ENCODE results near the gene FSTL4. TPM values are rescaled to one million over a fixed set of nuclear protein-coding genes. Genes with fewer than 3 reads are reported as not detected.

FSTL4 gene
- total and polyA plus RNA-seq, 2 of the 13 experiments (the other 11 are each of a cell fraction or from before 2014, with no cell fraction given): 2.1 to 3.0 TPM

DNA sequence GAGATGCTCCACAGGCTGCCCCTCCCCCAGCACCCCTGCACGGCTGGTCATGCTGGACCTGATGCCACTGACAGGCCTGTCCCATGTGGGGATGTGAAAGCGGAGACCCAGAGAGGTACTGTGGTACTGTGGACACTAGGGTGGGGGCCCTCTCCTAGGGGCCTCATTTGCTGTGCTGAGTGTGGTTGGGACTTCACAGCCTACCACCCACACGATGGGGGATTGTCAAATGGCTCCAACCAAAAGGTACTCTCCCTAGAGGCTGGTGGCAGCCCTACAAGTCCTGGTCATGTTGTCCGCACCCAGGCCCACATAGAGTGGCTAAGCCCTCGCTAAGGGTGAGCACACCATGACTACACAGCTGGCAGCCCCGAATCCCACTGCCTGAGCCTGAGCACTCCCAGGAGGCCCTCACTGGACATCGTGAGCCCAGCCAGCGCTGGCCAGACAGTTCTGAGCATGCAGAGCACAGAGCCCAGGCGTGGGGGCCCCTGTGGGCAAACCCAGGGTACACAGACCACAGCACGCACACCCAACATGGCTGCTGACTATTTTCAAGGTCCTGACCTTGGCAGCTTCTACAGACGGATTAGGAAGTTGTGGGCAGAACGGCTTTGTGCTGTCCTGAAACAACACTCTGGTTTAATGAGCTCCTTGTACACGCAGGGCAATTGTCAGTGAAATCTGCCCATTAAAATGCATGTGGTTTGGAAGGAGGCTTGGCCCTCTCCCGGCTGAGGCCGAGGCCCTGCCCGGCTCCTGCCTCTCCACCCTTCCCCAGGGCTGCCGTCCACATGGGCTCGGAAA lies 346.4 kb downstream of the FSTL4 start (continued):
- TF ChIP-seq, protein P1, sequence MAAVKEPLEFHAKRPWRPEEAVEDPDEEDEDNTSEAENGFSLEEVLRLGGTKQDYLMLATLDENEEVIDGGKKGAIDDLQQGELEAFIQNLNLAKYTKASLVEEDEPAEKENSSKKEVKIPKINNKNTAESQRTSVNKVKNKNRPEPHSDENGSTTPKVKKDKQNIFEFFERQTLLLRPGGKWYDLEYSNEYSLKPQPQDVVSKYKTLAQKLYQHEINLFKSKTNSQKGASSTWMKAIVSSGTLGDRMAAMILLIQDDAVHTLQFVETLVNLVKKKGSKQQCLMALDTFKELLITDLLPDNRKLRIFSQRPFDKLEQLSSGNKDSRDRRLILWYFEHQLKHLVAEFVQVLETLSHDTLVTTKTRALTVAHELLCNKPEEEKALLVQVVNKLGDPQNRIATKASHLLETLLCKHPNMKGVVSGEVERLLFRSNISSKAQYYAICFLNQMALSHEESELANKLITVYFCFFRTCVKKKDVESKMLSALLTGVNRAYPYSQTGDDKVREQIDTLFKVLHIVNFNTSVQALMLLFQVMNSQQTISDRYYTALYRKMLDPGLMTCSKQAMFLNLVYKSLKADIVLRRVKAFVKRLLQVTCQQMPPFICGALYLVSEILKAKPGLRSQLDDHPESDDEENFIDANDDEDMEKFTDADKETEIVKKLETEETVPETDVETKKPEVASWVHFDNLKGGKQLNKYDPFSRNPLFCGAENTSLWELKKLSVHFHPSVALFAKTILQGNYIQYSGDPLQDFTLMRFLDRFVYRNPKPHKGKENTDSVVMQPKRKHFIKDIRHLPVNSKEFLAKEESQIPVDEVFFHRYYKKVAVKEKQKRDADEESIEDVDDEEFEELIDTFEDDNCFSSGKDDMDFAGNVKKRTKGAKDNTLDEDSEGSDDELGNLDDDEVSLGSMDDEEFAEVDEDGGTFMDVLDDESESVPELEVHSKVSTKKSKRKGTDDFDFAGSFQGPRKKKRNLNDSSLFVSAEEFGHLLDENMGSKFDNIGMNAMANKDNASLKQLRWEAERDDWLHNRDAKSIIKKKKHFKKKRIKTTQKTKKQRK (IDR thresholded peaks at IDR 0.05; ENCODE audit: low read length): no peak
- TF ChIP-seq, protein P2, sequence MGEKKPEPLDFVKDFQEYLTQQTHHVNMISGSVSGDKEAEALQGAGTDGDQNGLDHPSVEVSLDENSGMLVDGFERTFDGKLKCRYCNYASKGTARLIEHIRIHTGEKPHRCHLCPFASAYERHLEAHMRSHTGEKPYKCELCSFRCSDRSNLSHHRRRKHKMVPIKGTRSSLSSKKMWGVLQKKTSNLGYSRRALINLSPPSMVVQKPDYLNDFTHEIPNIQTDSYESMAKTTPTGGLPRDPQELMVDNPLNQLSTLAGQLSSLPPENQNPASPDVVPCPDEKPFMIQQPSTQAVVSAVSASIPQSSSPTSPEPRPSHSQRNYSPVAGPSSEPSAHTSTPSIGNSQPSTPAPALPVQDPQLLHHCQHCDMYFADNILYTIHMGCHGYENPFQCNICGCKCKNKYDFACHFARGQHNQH (CRISPR knock-in tag; IDR thresholded peaks at IDR 0.05): peak; percentile 37; the same call in 1 of the 2 replicates
- TF ChIP-seq FOXK1 (CRISPR knock-in tag; IDR thresholded peaks at IDR 0.05; ENCODE audit: borderline replicate concordance, low read depth) (no peak), ZNF3 (CRISPR knock-in tag; IDR thresholded peaks at IDR 0.05) (no peak), KAT8 (CRISPR knock-in tag; IDR thresholded peaks at IDR 0.05) (no peak; the same call in 1 of the 2 replicates), KAT2B (IDR thresholded peaks at IDR 0.05; ENCODE audit: borderline replicate concordance, low read depth, low read length) (no peak), ZNF317 (CRISPR knock-in tag; IDR thresholded peaks at IDR 0.05) (no peak), ZNF431 (CRISPR knock-in tag; IDR thresholded peaks at IDR 0.05; ENCODE audit: borderline replicate concordance, low read depth) (no peak), ZNF225 (CRISPR knock-in tag; IDR thresholded peaks at IDR 0.05) (0 out of 2 replicates have a peak, but pooled peaks have one; percentile 51), PAX8 (CRISPR knock-in tag; IDR thresholded peaks at IDR 0.05; ENCODE audit: borderline replicate concordance) (no peak), ZNF772 (CRISPR knock-in tag; IDR thresholded peaks at IDR 0.05) (no peak), ZNF746 (CRISPR knock-in tag; IDR thresholded peaks at IDR 0.05) (no peak)
- TF ChIP-seq, protein P3, sequence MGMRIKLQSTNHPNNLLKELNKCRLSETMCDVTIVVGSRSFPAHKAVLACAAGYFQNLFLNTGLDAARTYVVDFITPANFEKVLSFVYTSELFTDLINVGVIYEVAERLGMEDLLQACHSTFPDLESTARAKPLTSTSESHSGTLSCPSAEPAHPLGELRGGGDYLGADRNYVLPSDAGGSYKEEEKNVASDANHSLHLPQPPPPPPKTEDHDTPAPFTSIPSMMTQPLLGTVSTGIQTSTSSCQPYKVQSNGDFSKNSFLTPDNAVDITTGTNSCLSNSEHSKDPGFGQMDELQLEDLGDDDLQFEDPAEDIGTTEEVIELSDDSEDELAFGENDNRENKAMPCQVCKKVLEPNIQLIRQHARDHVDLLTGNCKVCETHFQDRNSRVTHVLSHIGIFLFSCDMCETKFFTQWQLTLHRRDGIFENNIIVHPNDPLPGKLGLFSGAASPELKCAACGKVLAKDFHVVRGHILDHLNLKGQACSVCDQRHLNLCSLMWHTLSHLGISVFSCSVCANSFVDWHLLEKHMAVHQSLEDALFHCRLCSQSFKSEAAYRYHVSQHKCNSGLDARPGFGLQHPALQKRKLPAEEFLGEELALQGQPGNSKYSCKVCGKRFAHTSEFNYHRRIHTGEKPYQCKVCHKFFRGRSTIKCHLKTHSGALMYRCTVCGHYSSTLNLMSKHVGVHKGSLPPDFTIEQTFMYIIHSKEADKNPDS (CRISPR knock-in tag; IDR thresholded peaks at IDR 0.05): no peak
- TF ChIP-seq, protein P4, sequence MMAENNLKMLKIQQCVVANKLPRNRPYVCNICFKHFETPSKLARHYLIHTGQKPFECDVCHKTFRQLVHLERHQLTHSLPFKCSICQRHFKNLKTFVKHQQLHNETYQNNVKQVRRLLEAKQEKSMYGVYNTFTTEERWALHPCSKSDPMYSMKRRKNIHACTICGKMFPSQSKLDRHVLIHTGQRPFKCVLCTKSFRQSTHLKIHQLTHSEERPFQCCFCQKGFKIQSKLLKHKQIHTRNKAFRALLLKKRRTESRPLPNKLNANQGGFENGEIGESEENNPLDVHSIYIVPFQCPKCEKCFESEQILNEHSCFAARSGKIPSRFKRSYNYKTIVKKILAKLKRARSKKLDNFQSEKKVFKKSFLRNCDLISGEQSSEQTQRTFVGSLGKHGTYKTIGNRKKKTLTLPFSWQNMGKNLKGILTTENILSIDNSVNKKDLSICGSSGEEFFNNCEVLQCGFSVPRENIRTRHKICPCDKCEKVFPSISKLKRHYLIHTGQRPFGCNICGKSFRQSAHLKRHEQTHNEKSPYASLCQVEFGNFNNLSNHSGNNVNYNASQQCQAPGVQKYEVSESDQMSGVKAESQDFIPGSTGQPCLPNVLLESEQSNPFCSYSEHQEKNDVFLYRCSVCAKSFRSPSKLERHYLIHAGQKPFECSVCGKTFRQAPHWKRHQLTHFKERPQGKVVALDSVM (CRISPR knock-in tag; IDR thresholded peaks at IDR 0.05): no peak
- TF ChIP-seq, protein P5, sequence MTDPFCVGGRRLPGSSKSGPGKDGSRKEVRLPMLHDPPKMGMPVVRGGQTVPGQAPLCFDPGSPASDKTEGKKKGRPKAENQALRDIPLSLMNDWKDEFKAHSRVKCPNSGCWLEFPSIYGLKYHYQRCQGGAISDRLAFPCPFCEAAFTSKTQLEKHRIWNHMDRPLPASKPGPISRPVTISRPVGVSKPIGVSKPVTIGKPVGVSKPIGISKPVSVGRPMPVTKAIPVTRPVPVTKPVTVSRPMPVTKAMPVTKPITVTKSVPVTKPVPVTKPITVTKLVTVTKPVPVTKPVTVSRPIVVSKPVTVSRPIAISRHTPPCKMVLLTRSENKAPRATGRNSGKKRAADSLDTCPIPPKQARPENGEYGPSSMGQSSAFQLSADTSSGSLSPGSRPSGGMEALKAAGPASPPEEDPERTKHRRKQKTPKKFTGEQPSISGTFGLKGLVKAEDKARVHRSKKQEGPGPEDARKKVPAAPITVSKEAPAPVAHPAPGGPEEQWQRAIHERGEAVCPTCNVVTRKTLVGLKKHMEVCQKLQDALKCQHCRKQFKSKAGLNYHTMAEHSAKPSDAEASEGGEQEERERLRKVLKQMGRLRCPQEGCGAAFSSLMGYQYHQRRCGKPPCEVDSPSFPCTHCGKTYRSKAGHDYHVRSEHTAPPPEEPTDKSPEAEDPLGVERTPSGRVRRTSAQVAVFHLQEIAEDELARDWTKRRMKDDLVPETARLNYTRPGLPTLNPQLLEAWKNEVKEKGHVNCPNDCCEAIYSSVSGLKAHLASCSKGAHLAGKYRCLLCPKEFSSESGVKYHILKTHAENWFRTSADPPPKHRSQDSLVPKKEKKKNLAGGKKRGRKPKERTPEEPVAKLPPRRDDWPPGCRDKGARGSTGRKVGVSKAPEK (CRISPR knock-in tag; IDR thresholded peaks at IDR 0.05; ENCODE audit: borderline replicate concordance): no peak; the same call in 1 of the 2 replicates

Measured in HepG2 (cell line).